ENCODE results near the gene SLC12A5. TPM values are rescaled to one million over a fixed set of nuclear protein-coding genes. Genes with fewer than 3 reads are reported as not detected.
A peak's percentile ranks its signal among the peaks of the same experiment; 100 is the strongest.
"Not testable (repeated sequence)": the region's sequence is repeated elsewhere in the genome, so short reads cannot be mapped to it uniquely, and the experiment has no call there.

Gene SLC12A5
- total RNA-seq, 1 donor from 2014 or later: not detected

GRCh38 chr20:46083531-46084061, 54.6 kb downstream of the SLC12A5 start:
- no peak overlapping the region for H3K9ac ChIP-seq (ENCODE audit: low read depth in 1 of 3, low read length in 3 of 3)

GRCh38 chr20:46084805-46085178, 55.8 kb downstream of the SLC12A5 start:
- Histone ChIP-seq H3K4me1 (ENCODE audit: control insufficient read depth in 3 of 3, insufficient read depth in 3 of 3, low read length in 3 of 3) (peaks cover 24 to 51% (median 42%) of the 10 kb centered on the region in 3 donors), H3K36me3 (ENCODE audit: control insufficient read depth in 3 of 3, insufficient read depth in 3 of 3, low read length in 3 of 3) (no peaks in the 10 kb centered on the region), H3K4me3 (ENCODE audit: low read length in 3 of 3) (no peak overlapping the region), H3K9me3 (ENCODE audit: control insufficient read depth in 3 of 3, low read length in 3 of 3) (no peaks in the 10 kb centered on the region), H3K27ac (ENCODE audit: low read depth, low read length) (no peak overlapping the region), H3K9ac (ENCODE audit: low read depth in 1 of 3, low read length in 3 of 3) (no peak overlapping the region), H3K27me3 (ENCODE audit: control insufficient read depth in 3 of 3, insufficient read depth in 3 of 3, low read length in 3 of 3) (no peaks in the 10 kb centered on the region)

More at GRCh38 chr20:46083531-46084061, 54.6 kb downstream of the SLC12A5 start:
- H3K27me3 ChIP-seq (ENCODE audit: control insufficient read depth in 3 of 3, insufficient read depth in 3 of 3, low read length in 3 of 3): no peaks in the 10 kb centered on the region
- H3K4me3 ChIP-seq (ENCODE audit: low read length in 3 of 3): no peak overlapping the region
- H3K27ac ChIP-seq (ENCODE audit: low read depth, low read length): no peak overlapping the region
- H3K4me1 ChIP-seq (ENCODE audit: control insufficient read depth in 3 of 3, insufficient read depth in 3 of 3, low read length in 3 of 3): peaks cover 23 to 51% (median 34%) of the 10 kb centered on the region in 3 donors
- H3K36me3 ChIP-seq (ENCODE audit: control insufficient read depth in 3 of 3, insufficient read depth in 3 of 3, low read length in 3 of 3): peaks cover 2 to 6% (median 6%) of the 10 kb centered on the region in 3 donors
- no peaks in the 10 kb centered on the region for H3K9me3 ChIP-seq (ENCODE audit: control insufficient read depth in 3 of 3, low read length in 3 of 3)

- peaks cover 26 to 54% (median 42%) of the 10 kb centered on the region in 3 donors for H3K4me1 ChIP-seq (ENCODE audit: control insufficient read depth in 3 of 3, insufficient read depth in 3 of 3, low read length in 3 of 3)
- H3K36me3 ChIP-seq (ENCODE audit: control insufficient read depth in 3 of 3, insufficient read depth in 3 of 3, low read length in 3 of 3): no peaks in the 10 kb centered on the region
- H3K4me3 ChIP-seq (ENCODE audit: low read length in 3 of 3): no peak overlapping the region
Measured at GRCh38 chr20:46085179-46085851, 56.3 kb downstream of the SLC12A5 start.

GRCh38 chr20:46087161-46087560, 58.1 kb downstream of the SLC12A5 start:
- Histone ChIP-seq H3K4me3 (ENCODE audit: low read length in 3 of 3) (no peak overlapping the region), H3K27ac (ENCODE audit: low read depth, low read length) (no peak overlapping the region), H3K27me3 (ENCODE audit: control insufficient read depth in 3 of 3, insufficient read depth in 3 of 3, low read length in 3 of 3) (no peaks in the 10 kb centered on the region), H3K4me1 (ENCODE audit: control insufficient read depth in 3 of 3, insufficient read depth in 3 of 3, low read length in 3 of 3) (peaks cover 28 to 51% (median 47%) of the 10 kb centered on the region in 3 donors), H3K36me3 (ENCODE audit: control insufficient read depth in 3 of 3, insufficient read depth in 3 of 3, low read length in 3 of 3) (no peaks in the 10 kb centered on the region), H3K9me3 (ENCODE audit: control insufficient read depth in 3 of 3, low read length in 3 of 3) (no peaks in the 10 kb centered on the region), H3K9ac (ENCODE audit: low read depth in 1 of 3, low read length in 3 of 3) (peak overlapping the region in 1 of 3 donors; percentile 16)

More at GRCh38 chr20:46085179-46085851, 56.3 kb downstream of the SLC12A5 start:
- no peak overlapping the region for H3K9ac ChIP-seq (ENCODE audit: low read depth in 1 of 3, low read length in 3 of 3)
- H3K27me3 ChIP-seq (ENCODE audit: control insufficient read depth in 3 of 3, insufficient read depth in 3 of 3, low read length in 3 of 3): no peaks in the 10 kb centered on the region
- H3K27ac ChIP-seq (ENCODE audit: low read depth, low read length): no peak overlapping the region
- no peaks in the 10 kb centered on the region for H3K9me3 ChIP-seq (ENCODE audit: control insufficient read depth in 3 of 3, low read length in 3 of 3)

GRCh38 chr20:46088409-46089166, 59.6 kb downstream of the SLC12A5 start:
- Histone ChIP-seq H3K27ac (ENCODE audit: low read depth, low read length) (peak overlapping the region; percentile 96), H3K27me3 (ENCODE audit: control insufficient read depth in 3 of 3, insufficient read depth in 3 of 3, low read length in 3 of 3) (no peaks in the 10 kb centered on the region), H3K9ac (ENCODE audit: low read depth in 1 of 3, low read length in 3 of 3) (peak overlapping the region; percentile 94), H3K4me3 (ENCODE audit: low read length in 3 of 3) (peak overlapping the region; percentile 84 to 92 (median 86)), H3K4me1 (ENCODE audit: control insufficient read depth in 3 of 3, insufficient read depth in 3 of 3, low read length in 3 of 3) (peaks cover 28 to 41% (median 40%) of the 10 kb centered on the region in 3 donors), H3K9me3 (ENCODE audit: control insufficient read depth in 3 of 3, low read length in 3 of 3) (no peaks in the 10 kb centered on the region), H3K36me3 (ENCODE audit: control insufficient read depth in 3 of 3, insufficient read depth in 3 of 3, low read length in 3 of 3) (no peaks in the 10 kb centered on the region)

GRCh38 chr20:46089167-46089416, 60.1 kb downstream of the SLC12A5 start:
- Histone ChIP-seq H3K9ac (ENCODE audit: low read depth in 1 of 3, low read length in 3 of 3) (peak overlapping the region; percentile 94), H3K4me1 (ENCODE audit: control insufficient read depth in 3 of 3, insufficient read depth in 3 of 3, low read length in 3 of 3) (peaks cover 28 to 39% (median 38%) of the 10 kb centered on the region in 3 donors), H3K4me3 (ENCODE audit: low read length in 3 of 3) (peak overlapping the region; percentile 84 to 92 (median 86)), H3K9me3 (ENCODE audit: control insufficient read depth in 3 of 3, low read length in 3 of 3) (no peaks in the 10 kb centered on the region), H3K27ac (ENCODE audit: low read depth, low read length) (peak overlapping the region; percentile 96), H3K36me3 (ENCODE audit: control insufficient read depth in 3 of 3, insufficient read depth in 3 of 3, low read length in 3 of 3) (no peaks in the 10 kb centered on the region), H3K27me3 (ENCODE audit: control insufficient read depth in 3 of 3, insufficient read depth in 3 of 3, low read length in 3 of 3) (no peaks in the 10 kb centered on the region)

- H3K4me3 ChIP-seq (ENCODE audit: low read length in 3 of 3): peak within 1 kb of the TSS; percentile 84 to 92 (median 86)
- H3K9me3 ChIP-seq (ENCODE audit: control insufficient read depth in 3 of 3, low read length in 3 of 3): no peaks in the 10 kb centered on the region
- H3K27ac ChIP-seq (ENCODE audit: low read depth, low read length): peak within 1 kb of the TSS; percentile 96
- no peaks in the 10 kb centered on the region for H3K27me3 ChIP-seq (ENCODE audit: control insufficient read depth in 3 of 3, insufficient read depth in 3 of 3, low read length in 3 of 3)
- no peaks in the 10 kb centered on the region for H3K36me3 ChIP-seq (ENCODE audit: control insufficient read depth in 3 of 3, insufficient read depth in 3 of 3, low read length in 3 of 3)
- peak within 1 kb of the TSS; percentile 94 for H3K9ac ChIP-seq (ENCODE audit: low read depth in 1 of 3, low read length in 3 of 3)
- H3K4me1 ChIP-seq (ENCODE audit: control insufficient read depth in 3 of 3, insufficient read depth in 3 of 3, low read length in 3 of 3): peaks cover 25 to 35% (median 33%) of the 10 kb centered on the region in 3 donors
Measured at GRCh38 chr20:46089417-46090388, 60.7 kb downstream of the SLC12A5 start, which contains the start of gene NCOA5. Gene NCOA5, minus strand, starts transcription at chr20:46089962. Its CDS starts 10,538 bp downstream, at chr20:46079424.

- H3K4me1 ChIP-seq (ENCODE audit: control insufficient read depth in 3 of 3, insufficient read depth in 3 of 3, low read length in 3 of 3): peaks cover 15 to 21% (median 17%) of the 10 kb centered on the region in 3 donors
- H3K4me3 ChIP-seq (ENCODE audit: low read length in 3 of 3); H3K27me3 ChIP-seq (ENCODE audit: control insufficient read depth in 3 of 3, insufficient read depth in 3 of 3, low read length in 3 of 3); H3K27ac ChIP-seq (ENCODE audit: low read depth, low read length); H3K9me3 ChIP-seq (ENCODE audit: control insufficient read depth in 3 of 3, low read length in 3 of 3); H3K9ac ChIP-seq (ENCODE audit: low read depth in 1 of 3, low read length in 3 of 3); H3K36me3 ChIP-seq (ENCODE audit: control insufficient read depth in 3 of 3, insufficient read depth in 3 of 3, low read length in 3 of 3): not testable (repeated sequence)
Measured at GRCh38 chr20:46091622-46092535, 62.9 kb downstream of the SLC12A5 start.

GRCh38 chr20:46093531-46093930, 64.5 kb downstream of the SLC12A5 start:
- Histone ChIP-seq H3K36me3 (ENCODE audit: control insufficient read depth in 3 of 3, insufficient read depth in 3 of 3, low read length in 3 of 3) (no peaks in the 10 kb centered on the region), H3K9ac (ENCODE audit: low read depth in 1 of 3, low read length in 3 of 3) (no peak overlapping the region), H3K4me3 (ENCODE audit: low read length in 3 of 3) (no peak overlapping the region), H3K27ac (ENCODE audit: low read depth, low read length) (no peak overlapping the region), H3K4me1 (ENCODE audit: control insufficient read depth in 3 of 3, insufficient read depth in 3 of 3, low read length in 3 of 3) (peaks cover 7 to 14% (median 7%) of the 10 kb centered on the region in 3 donors), H3K9me3 (ENCODE audit: control insufficient read depth in 3 of 3, low read length in 3 of 3) (no peaks in the 10 kb centered on the region), H3K27me3 (ENCODE audit: control insufficient read depth in 3 of 3, insufficient read depth in 3 of 3, low read length in 3 of 3) (peaks cover 0 to 5% (median under 1%) of the 10 kb centered on the region in 3 donors)

Data from skeletal muscle tissue (tissue), 4 donors.